22Rv1 (cell line): Measurements from ENCODE around the gene WDR64.
"Not testable (repeated sequence)": the region's sequence is repeated elsewhere in the genome, so short reads cannot be mapped to it uniquely, and the experiment has no call there.

ENCODE experiments used
- H3K27ac ChIP-seq: fragments of 450-650 bp; 2 replicates; pipeline ENCODE4 v1.5.1; 2017
- CTCF ChIP-seq: fragments of 450-650 bp; IDR thresholded peaks from 2 replicates; pipeline ENCODE4 v1.5.1; 2017; ENCODE audit warnings: mild to moderate bottlenecking
- ZFX ChIP-seq: fragments of 450-650 bp; IDR thresholded peaks from 2 replicates; pipeline ENCODE4 v1.6.1; 2017; ENCODE audit warnings: antibody characterized with exemption, borderline replicate concordance

Gene WDR64

GRCh38 chr1:241817956-241818612 lies 166.0 kb downstream of the WDR64 start:
- no peak overlapping the region for H3K27ac ChIP-seq
- TF ChIP-seq CTCF, result no peak
- no peak for TF ChIP-seq ZFX

GRCh38 chr1:241819340-241819866 lies 167.3 kb downstream of the WDR64 start:
- TF ChIP-seq CTCF (no peak), ZFX (no peak)
- no peak overlapping the region for H3K27ac ChIP-seq

- TF ChIP-seq CTCF (no peak), ZFX (no peak)
Measured at GRCh38 chr1:241821363-241821762, 169.3 kb downstream of the WDR64 start.

GRCh38 chr1:241822846-241823245 lies 170.8 kb downstream of the WDR64 start:
- no peak overlapping the region for H3K27ac ChIP-seq
- TF ChIP-seq ZFX (no peak), CTCF (no peak)

More at GRCh38 chr1:241821363-241821762, 169.3 kb downstream of the WDR64 start:
- no peak overlapping the region for H3K27ac ChIP-seq

- no peak for TF ChIP-seq CTCF
- TF ChIP-seq ZFX, result no peak
- H3K27ac ChIP-seq, result no peak overlapping the region
Measured at GRCh38 chr1:241823925-241824324, 171.8 kb downstream of the WDR64 start.

GRCh38 chr1:241825581-241825980 lies 173.5 kb downstream of the WDR64 start:
- no peak for TF ChIP-seq CTCF
- no peak for TF ChIP-seq ZFX
- H3K27ac ChIP-seq, result no peak overlapping the region

- H3K27ac ChIP-seq, result not testable (repeated sequence)
Measured at GRCh38 chr1:241826613-241827012, 174.5 kb downstream of the WDR64 start.

- TF ChIP-seq CTCF (no peak), ZFX (no peak)
- no peak overlapping the region for H3K27ac ChIP-seq
Measured at GRCh38 chr1:241827264-241827663, 175.2 kb downstream of the WDR64 start.
